ENCODE measurements around the gene ARGLU1. TPM values are rescaled to one million over a fixed set of nuclear protein-coding genes. Genes with fewer than 3 reads are reported as not detected.

ARGLU1 gene
- total and polyA plus RNA-seq, 2 experiments from 2014 or later = 108 to 166 TPM

- H3K4me3 ChIP-seq = no peak overlapping the region
- H3K9me2 ChIP-seq (ENCODE audit: insufficient read depth) = no peaks in the 10 kb centered on the region
- H4K20me1 ChIP-seq (replicated peaks; ENCODE audit: insufficient read depth) = peaks cover 80% of the 10 kb centered on the region
- peaks cover 26% of the 10 kb centered on the region for H3K36me3 Mint-ChIP-seq (ENCODE audit: low read depth)
- no peak overlapping the region for H2AFZ ChIP-seq
- peaks cover 100% of the 10 kb centered on the region for H3K79me2 ChIP-seq (replicated peaks; ENCODE audit: insufficient read depth)
- peaks cover 50% of the 10 kb centered on the region for H3K4me1 Mint-ChIP-seq
- peaks cover 4% of the 10 kb centered on the region for H3K27me3 Mint-ChIP-seq (ENCODE audit: insufficient read depth, low read depth, poor library complexity)
- ATAC-seq (no peak), DNase-seq (ENCODE audit: low spot score) (no peak)
- H3K9me3 Mint-ChIP-seq = no peaks in the 10 kb centered on the region
- H3K4me2 ChIP-seq = peak overlapping the region; percentile 57; the same call in 1 of the 2 replicates
- TF ChIP-seq CREB1 (CRISPR knock-in tag; IDR thresholded peaks at IDR 0.05; ENCODE audit: low read depth) = no peak
- no peak for TF ChIP-seq EZH2 (IDR thresholded peaks at IDR 0.05; ENCODE audit: low read depth, unreplicated experiment)
- no peak for TF ChIP-seq STAT1 (IDR thresholded peaks at IDR 0.05; ENCODE audit: unreplicated experiment)
- no peak for TF ChIP-seq ZNF114 (CRISPR knock-in tag; IDR thresholded peaks at IDR 0.05)
- TF ChIP-seq POLR2AphosphoS5 (IDR thresholded peaks at IDR 0.05; ENCODE audit: low read depth) = no peak
- no peak for TF ChIP-seq ZNF462 (CRISPR knock-in tag; IDR thresholded peaks at IDR 0.05)
- TF ChIP-seq ETS1 (IDR thresholded peaks at IDR 0.05) = no peak
- no peak for TF ChIP-seq REST (IDR thresholded peaks at IDR 0.05; ENCODE audit: unreplicated experiment)
- TF ChIP-seq ZNF331 (CRISPR knock-in tag; IDR thresholded peaks at IDR 0.05; ENCODE audit: low read depth) = no peak
- no peak for TF ChIP-seq JUNB (IDR thresholded peaks at IDR 0.05; ENCODE audit: unreplicated experiment)
- TF ChIP-seq EZH2phosphoT487 (IDR thresholded peaks at IDR 0.05; ENCODE audit: unreplicated experiment) = no peak
- no peak for TF ChIP-seq NANOG (IDR thresholded peaks at IDR 0.05; ENCODE audit: borderline replicate concordance)
- no peak for TF ChIP-seq CTCF (conservative IDR thresholded peaks at IDR 0.05; ENCODE audit: low read depth in 2 of 2)
- H3K27me3 ChIP-seq (ENCODE audit: insufficient read depth) = no peaks in the 10 kb centered on the region
- H3K27ac ChIP-seq (ENCODE audit: low read depth) = no peak overlapping the region
- H3K4me1 ChIP-seq (ENCODE audit: insufficient read depth) = peaks cover 50% of the 10 kb centered on the region
- H3K27ac Mint-ChIP-seq = no peak overlapping the region; the same call in 1 of the 2 replicates
- H3K36me3 ChIP-seq (ENCODE audit: insufficient read depth) = peaks cover 18% of the 10 kb centered on the region
- no peak overlapping the region for H3K4me3 Mint-ChIP-seq
- no peaks in the 10 kb centered on the region for H3F3A ChIP-seq (replicated peaks; ENCODE audit: low read depth)
Measured at GRCh38 chr13:106562301-106562700, 5.6 kb downstream of the ARGLU1 start.

Data from GM23338 (cell line).